Activated T-cell treated with anti-CD3 and anti-CD28 coated beads for 24 hours (primary cell): ENCODE results near the gene ANKLE1.
A peak's percentile ranks its signal among the peaks of the same experiment; 100 is the strongest.
"Not testable (repeated sequence)": the region's sequence is repeated elsewhere in the genome, so short reads cannot be mapped to it uniquely, and the experiment has no call there.

Experiments
- DNase-seq: peaks from one replicate; pipeline ENCODE4 v3.0.0-alpha.2; 2020; ENCODE audit warnings: low read depth

ANKLE1 gene

DNA sequence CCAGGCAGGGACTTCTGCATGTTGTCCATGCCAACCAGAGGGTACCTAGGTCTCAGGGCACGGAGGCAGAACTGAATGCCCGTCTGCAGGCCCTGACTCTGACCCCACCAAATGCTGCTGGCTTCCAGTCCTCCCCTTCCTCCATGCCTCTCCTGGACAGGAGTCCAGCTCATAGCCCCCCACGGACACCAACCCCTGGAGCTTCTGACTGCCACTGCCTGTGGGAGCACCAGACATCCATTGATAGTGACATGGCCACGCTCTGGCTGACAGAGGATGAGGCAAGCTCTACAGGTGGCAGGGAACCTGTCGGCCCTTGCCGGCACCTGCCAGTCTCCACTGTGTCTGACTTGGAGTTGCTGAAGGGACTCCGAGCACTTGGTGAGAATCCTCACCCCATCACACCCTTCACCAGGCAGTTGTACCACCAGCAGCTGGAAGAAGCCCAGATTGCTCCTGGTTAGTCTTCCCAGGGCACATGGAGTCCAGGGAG is 1.8 kb downstream of the ANKLE1 start:
- DNase-seq: no peak

DNA sequence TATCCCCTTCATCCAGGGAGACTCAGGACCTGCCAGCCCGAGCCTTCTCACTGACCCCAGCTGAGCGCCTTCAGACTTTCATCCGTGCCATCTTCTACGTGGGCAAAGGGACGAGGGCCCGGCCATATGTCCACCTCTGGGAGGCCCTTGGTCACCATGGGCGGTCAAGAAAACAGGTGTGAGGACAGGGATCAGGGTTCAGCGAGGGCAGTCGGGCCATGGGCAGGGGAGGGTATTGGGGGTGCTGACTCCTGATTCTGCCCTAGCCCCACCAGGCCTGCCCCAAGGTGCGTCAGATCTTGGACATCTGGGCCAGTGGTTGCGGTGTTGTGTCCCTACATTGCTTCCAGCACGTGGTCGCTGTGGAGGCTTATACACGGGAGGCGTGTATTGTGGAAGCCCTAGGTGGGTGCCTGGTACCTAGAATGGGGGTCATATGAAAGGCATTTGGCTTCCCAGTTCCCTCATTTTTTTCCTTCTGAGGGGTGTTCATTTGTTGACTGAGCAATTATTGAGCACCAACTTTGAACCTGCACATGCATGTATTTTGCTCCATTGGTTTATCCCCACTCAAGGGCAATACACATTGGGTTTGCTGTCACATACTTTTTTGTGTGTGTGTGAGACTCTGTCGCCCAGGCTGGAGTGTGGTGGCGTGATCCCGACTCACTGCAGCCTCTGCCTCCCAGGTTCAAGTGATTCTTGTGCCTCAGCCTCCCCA is 3.9 kb downstream of the ANKLE1 start:
- DNase-seq: no peak

DNA sequence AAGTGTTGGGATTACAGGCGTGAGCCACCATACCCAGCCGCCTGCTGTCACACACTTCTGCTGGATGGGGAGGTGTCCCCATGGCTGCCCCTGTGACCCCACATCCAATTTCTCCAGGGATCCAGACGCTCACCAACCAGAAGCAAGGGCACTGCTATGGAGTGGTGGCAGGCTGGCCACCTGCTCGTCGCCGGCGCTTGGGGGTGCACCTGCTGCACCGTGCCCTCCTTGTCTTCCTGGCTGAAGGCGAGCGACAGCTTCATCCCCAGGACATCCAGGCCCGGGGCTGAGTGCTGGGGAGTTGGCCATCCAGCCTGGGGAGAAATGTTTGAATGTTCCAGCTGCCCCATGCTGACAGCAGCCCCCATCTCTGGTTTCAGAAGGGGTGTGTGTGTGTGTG is 4.6 kb downstream of the ANKLE1 start:
- DNase-seq: no peak

DNA sequence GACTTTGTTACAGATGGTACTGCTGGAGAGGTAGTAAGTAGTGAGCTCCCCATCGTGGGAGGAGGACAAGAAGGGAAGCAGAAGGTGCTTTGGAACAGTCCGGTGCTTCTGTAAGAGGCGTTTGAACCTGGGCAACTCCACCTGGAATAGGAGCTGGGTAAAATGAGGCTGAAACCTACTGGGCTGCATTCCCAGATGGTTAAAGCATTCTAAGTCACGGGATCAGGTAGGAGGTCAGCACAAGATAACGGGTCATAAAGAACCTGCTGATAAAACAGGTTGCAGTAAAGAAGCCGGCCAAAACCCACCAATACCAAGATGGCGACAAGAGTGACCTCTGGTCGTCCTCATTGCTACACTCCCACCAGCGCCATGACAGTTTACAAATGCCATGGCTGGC is 5.1 kb downstream of the ANKLE1 start:
- no peak for DNase-seq

DNA sequence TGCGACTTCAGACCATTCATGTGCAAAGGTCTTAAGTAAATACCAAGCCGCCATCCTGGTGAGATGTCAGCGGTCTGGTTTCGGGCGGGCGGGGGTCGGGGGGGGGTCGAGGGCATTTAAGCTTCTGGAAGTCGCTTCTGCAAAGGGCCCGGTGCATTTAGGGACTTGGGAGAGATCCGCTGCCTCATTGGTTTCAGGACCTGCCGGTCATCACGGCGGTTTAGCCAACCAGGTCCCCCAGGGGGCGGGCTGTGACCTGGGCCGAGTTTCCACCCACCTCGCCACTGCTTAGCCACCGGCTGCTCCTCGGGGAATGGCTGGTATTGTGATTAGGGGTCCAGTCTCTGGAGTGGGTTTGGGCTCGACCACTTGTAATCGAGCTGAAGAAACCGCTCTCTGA is 7.8 kb downstream of the ANKLE1 start:
- DNase-seq: peak; percentile 57

DNA sequence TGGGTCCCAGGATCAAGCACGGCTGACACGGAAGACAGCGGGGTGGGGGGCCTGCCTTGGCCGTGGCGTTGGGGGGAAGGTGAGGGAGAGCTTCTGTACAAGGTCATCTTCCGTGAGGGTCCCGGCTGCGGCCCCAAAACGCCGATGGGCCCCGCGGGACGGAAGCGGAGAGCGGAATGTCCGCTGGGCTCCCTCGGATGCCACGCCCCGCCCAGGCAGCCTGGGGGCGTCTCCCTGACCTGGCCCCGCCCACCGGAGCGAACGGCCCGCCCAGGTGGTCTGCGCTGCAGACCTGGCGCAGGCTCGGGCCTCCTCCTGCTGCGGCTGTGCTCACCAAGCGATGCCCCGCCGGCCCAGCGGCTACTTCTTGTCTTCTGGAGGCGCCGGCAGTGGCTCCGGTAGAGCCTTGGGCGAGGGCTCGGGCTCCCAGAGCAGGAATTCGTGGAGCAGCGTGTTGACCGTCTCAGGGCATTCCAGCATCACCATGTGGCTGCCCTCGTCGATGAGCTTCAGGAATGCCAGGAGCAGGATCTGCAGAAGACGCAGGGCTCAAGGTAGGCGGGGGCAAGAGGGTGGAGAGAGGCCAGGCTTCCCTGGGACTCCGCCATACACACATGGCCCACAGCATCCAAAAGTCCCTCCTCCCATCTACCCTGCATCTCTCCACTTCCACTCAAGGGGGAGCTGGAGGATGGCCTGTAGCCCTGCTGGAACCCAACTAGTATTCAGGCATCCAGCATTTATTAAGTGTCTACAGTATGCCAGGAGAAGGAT is 10.8 kb downstream of the ANKLE1 start:
- DNase-seq: peak; percentile 75

DNA sequence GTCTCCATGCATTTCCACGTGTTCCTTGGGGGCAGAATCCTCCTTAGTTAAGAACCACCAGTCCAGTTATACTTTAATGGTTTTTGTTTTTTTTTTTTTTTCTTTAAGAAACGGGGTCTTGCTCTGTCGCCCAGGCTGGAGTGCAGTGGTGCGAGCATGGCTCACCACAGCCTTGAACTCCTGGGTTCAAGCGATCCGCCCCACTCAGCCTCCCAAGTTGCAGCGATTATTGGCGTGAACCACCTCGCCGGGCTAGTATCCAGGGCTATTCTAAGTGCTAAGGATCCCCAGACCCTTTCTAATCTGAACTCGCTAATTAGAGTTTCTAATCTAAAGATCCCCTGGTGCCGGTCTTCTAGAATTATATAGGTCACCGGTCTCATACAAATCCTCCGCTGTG is 11.9 kb downstream of the ANKLE1 start:
- no peak for DNase-seq

DNA sequence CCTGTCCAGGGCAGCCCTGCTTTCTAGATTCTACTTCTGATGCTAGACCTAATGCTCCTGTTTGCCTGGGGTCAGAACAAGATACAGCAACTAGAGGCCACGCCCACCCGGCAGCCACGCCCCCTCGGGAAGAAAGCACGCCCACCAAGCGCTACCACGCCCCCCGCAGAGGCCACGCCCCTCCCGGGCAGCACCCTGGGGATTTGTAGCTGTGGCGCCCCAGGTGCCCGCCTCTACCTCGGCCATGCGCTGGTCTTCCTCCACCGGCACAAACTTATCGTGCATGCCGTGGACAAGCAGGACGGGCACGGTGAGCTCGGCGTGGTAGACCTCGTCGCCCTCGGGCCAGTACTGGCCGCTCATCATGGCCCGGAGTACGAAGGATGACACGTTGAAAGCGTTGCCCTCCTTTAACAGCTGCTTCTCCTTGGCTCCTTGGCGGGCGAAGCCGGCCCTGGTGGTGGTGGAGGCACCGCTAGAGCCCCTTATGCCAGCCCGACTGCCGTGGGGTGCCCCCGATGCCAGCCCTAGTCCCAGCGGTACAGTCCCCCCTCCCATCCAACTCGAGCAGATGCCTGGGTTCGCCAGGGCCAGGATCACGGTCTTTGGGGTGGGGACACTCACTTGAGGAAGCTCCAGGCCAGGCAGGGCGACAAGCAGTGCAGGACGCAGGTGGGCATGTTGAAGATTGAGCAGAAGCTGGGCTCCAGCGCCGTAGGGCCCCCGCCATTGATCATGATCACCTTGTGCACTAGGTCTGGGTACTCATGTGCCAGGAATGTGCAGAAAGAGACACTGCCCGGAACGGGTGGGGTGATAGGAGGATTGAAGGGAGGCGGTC is 12.6 kb downstream of the ANKLE1 start:
- DNase-seq: no peak

DNA sequence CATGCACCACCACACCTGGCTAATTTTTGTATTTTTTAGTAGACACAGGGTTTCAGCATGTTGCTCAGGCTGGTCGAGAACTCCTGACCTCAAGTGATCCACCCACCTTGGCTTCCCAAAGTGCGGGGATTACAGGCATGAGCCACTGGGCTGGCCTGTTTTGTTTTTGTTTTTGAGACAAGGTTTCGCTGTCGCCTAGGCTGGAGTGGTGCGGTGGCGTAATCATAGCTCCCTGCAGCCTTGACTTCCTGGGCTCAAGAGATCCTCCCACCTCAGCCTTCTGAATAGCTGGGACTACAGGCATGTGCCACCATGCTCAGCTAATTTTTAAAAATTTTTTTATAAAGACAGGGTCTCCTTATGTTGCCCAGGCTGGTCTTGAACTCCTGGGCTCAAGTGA is 13.8 kb downstream of the ANKLE1 start:
- not testable (repeated sequence) for DNase-seq

DNA sequence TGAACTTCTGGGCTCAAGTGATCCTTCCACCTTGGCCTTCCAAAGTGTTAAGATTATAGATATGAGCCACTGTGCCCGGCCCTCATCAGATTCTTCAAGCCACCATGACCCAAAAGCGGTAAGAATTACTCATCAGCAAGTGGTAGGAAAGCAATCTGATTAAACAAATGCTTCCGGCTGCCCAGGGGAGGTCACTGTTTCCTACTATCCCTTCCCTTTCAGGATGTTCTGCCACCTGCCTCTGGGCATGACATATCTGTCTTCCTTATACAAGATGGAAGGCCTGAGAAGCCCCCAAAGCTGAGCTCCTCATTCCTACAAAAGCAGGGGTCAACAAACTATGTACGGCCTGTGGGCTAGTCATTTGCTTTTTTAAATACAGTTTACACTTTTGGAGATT is 14.6 kb downstream of the ANKLE1 start:
- no peak for DNase-seq

DNA sequence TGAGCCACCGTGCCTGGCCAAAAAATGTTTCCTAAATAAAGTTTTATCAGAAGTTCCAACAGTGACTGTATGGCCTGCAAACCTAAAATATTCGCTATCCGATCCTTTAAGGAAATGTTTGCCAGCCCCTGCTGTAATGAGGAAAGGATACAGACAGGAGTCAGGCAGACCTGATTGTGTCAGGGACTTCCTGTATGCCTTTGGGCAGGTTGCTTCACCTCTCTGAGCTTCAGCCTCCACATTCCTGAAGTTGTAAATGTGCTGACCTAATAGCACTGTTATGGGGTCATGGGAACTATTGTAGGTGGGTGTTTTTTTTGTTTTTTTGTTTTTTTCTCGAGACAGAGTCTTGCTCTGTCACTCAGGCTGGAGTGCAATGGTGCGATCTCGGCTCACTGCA is 15.3 kb downstream of the ANKLE1 start:
- no peak for DNase-seq

DNA sequence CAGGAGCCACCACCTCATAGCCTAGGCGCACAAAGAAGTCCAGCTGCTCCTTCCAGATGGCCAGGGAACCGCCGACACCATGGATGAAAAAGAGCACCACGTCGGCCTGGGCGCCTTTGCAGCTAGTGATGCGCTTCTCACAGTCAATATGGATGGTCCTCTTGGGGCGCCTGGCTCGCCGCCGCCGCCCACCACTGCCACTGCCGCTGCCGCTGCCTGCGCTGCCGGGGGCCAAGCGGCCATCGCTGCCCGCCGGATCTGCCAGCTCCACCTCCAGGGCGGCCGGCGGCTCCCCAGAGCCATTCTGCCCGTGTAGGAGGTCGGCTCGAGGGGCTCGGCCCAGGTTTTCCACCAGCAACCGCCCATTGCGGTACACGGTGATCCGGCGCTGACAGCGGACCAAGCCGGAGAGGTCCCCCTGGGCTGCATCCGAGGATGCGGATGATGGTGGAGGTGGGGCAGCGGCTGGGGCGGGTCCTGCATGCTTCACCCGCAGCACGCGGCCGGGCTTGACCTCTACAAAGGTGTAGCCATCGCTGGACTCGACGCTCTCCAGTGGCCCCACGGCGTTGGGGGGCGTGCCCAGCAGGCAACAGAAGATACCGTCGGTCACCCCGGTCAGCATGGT is 19.4 kb downstream of the ANKLE1 start:
- DNase-seq: no peak

DNA sequence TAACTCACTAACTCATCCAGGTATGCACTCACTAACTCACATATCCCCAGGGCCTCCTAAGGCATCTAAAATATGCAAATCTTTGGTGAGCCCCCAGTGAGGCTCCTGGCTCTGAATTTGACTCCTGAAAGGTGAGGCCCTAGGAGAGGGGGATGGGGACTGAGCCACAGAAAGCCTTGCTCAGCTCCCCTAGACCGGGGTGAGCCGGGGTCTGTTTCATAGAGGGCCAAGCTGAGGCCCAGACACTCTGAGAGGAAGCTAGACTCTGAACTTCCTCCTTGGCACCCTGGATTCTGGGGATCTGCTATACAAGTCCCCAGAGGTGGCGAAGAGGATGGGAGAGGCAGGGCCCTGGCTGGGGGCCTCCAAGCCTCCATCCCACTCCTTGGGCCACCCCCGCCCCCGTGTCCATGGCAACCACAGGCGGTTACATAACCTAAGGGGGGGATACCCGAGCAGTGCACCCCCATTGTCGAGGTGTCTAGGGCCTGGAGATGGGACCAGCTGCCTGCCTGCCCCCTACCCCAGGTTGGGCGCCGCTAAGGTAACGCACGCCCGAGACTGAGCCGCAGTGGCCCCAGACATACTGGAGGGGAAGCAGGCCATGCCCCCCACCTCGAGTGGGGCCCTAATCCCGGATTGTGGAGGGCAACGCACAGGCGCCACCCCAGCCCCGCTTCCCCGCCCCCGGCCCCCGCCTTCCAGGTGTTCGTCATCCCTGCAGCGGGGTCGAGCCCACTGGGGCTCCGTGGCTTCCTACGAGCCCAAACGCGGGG is 20.9 kb downstream of the ANKLE1 start:
- no peak for DNase-seq

DNA sequence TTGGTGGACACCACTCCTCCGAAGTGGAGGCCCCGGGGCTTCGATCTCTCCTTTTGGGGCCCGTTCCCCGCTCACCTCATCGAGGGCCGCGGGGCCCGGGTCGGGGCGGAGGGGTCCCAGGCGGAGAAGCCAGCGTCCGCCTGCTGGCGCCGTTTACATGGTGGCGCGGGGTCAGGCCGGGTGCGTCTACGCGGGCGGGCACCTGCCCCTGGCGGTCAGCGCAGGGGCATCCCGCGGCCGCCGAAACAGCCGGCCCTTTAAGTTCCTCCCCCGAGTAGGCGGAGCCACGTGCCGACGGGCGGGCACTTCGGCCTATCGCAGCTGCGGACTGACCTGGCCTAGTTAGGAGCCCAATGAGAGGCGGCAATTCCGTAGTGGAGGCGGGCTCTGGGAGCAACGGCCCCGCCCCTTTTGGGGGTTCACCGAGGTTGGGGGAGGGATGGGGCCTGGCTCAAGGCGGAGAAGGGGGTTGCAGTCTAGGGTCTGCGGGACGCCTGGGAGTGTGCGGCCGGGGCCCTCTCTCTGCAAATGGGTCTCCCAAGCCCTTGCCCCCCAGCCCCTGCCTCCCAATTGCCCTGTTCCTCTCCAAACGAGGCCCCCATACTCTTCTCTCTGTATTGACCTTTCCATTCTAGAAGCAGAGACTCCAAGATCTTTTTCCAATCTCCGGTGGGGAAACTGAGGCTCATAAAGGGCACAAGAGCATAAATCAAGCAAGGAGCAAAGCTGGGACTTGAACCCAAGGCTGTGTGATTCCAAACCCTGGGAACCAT is 21.7 kb downstream of the ANKLE1 start, which contains the start of gene ABHD8:
ABHD8 (minus strand) TSS at position 259 of the 773 bp plus-strand sequence. CDS start 1,809 bp downstream, outside the sequence.
- DNase-seq: peak; percentile 87

DNA sequence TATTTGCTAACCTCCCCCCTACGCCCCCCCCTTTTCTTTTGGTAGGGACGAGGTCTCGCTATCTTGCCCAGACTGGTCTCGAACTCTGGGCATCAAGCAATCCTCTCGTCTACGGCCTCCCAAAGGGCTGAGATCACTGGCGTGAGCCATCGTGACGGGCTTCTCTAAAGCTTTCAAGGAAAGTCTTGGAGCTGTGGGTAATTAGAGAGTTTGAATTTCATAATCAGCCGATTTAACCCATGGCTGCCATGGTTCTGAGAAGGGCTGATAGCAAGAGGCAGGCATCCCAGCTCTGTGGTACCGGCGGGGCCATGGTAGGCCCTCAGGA is 22.2 kb downstream of the ANKLE1 start:
- no peak for DNase-seq

DNA sequence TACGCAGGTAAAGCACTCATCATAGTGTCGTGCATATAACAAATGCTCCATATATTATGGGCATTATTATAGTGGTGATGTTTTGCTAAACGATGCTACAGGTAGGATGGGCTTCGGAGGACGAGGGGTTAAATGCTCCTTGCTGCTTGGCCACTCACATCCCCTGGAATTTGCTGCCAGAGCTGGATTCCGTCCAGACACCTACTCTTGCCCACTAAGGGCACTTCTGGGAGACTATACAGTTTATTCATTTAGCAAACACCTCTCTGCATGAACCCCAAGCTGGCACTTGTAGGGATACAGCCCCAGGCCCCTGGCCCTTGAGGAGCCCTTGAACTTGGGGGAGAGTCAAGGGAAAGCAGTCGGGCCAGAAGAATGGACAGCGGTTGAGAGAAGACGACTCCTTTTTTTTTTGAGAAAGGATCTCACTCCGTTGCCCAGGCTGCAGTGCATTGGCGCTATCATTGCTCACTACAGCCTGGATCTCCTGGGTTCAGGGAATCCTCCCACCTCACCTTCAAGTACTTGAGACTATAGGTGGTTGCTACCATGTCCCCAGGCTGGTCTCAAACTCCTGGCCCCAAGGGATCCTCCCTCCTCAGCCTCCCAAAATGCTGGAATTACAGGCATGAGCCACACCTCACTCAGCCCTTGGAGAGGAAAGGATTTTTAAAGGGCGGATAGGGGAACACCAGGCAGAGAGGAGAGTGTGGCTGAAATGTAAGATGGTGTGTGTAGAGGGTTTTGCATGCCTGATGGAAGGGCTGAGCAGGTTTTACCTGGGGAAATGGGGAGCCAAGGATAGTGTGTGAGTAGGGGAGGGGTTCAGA is 22.9 kb downstream of the ANKLE1 start:
- DNase-seq: no peak

DNA sequence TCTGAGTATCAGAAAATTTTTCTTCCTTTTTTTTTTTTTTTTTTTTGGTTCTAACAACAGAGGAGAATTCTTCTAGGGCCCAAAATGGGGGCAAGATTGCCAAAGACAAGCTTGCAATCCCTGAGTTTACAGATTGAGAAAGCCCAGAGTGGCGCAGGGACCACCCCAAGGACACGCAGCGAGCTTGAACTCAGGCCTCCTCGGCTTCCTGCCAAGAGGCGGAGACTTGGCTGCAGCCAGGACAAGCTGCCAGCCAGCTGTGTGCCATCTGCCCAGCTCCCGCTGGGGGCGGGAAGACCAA is 23.5 kb downstream of the ANKLE1 start:
- no peak for DNase-seq

DNA sequence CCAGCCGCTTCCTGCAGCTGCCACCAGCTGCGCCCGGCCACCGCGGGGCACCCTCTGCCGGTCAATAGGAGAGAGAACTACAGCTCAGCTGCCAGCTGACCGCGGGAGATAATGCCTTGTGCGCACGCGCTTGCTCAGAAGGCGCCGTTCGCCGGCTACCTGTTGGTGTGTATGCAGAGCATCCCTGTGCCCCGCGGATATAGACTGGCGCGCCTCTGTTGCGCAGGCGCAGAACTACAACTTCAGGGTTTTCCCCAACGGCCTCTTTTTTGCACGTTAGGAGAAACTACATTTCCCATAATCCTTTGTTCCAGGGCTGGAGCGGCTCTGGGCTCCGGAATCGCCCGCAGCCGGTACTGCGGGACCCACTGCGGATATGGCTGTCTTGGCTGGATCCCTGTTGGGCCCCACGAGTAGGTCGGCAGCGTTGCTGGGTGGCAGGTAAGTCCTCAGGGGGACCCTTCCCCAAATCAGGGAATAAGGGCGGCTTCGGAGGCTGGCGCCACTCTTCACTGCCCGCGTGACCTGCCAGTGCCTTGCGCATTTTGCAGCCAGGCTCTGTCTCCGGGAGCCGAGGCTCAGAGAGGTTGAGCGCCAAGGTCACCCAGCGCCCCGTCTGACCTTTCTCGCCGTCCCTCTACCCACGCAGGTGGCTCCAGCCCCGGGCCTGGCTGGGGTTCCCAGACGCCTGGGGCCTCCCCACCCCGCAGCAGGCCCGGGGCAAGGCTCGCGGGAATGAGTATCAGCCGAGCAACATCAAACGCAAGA is 24.0 kb downstream of the ANKLE1 start, which contains the start of gene MRPL34:
MRPL34 (plus strand) TSS at position 356 of the 768 bp plus-strand sequence; CDS start at position 377, 21 bp downstream.
- peak; percentile 91 for DNase-seq

DNA sequence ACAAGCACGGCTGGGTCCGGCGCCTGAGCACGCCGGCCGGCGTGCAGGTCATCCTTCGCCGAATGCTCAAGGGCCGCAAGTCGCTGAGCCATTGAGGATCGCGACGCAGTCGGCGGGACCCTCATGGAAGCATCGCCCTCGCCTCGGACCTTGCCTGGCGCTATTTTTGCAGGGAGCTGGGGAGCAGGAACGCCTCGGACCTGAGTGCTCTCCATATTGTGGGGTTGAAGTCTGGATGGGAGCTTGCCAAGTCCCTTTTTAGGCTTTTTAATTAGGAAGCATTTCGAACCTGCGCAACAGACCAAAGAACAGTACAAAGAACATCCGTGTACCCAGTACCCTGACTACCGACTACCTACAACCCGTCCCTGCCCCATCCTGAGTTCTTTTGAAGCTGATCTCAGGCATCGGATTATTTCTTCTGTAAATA is 24.6 kb downstream of the ANKLE1 start:
- no peak for DNase-seq
